HL-60 (cell line): Measurements from ENCODE around the gene GGTLC2.
"Not testable (repeated sequence)": the region's sequence is repeated elsewhere in the genome, so short reads cannot be mapped to it uniquely, and the experiment has no call there.

Experiments used
- DNase-seq, 2 experiments: peaks; one replicate each; pipeline ENCODE4 v3.0.0-alpha.2; 2010 to 2020; ENCODE audit warnings: low read depth in 1 of 2, low spot score in 1 of 2
- H3K27ac ChIP-seq: fragments of 250-450 bp; sonication (Bioruptor Pico); replicated peaks from 2 replicates; pipeline ENCODE4 v1.5.1; 2020; ENCODE audit warnings: mild to moderate bottlenecking, moderate library complexity
- H3K27me3 ChIP-seq: fragments of 250-450 bp; sonication (Bioruptor Pico); 2 replicates; pipeline ENCODE4 v1.5.1; 2021; ENCODE audit warnings: mild to moderate bottlenecking, moderate library complexity; ENCODE audit not compliant: insufficient read depth, poor library complexity, severe bottlenecking
- H3K4me3 ChIP-seq: replicated peaks from 2 replicates; pipeline ENCODE4 v1.5.1; 2011; ENCODE audit warnings: mild to moderate bottlenecking, control low read depth, low read length; ENCODE audit not compliant: insufficient read depth
- CTCF ChIP-seq: IDR thresholded peaks from one replicate; pipeline ENCODE4 v1.5.1; 2011; ENCODE audit warnings: low read length, control low read depth, inconsistent platforms; ENCODE audit not compliant: insufficient read depth
- GABPA ChIP-seq: IDR thresholded peaks from 2 replicates; pipeline ENCODE4 v1.6.1; 2012; ENCODE audit warnings: low read depth
- POLR2AphosphoS5 ChIP-seq: IDR thresholded peaks from 2 replicates; pipeline ENCODE4 v1.6.1; 2012; ENCODE audit warnings: low read depth
- REST ChIP-seq: IDR thresholded peaks from 2 replicates; pipeline ENCODE4 v1.6.1; 2012; ENCODE audit warnings: low read depth; ENCODE audit not compliant: insufficient replicate concordance
- SPI1 ChIP-seq: IDR thresholded peaks from 2 replicates; pipeline ENCODE4 v1.6.1; 2012; ENCODE audit warnings: low read depth, mild to moderate bottlenecking, borderline replicate concordance

GGTLC2 gene

GRCh38 chr22:22684580-22685561, 40.5 kb downstream of the GGTLC2 start:
- H3K27ac ChIP-seq = no peak overlapping the region
- peak; percentile 73; the same call in 1 of the 2 replicates for TF ChIP-seq SPI1
- peak; percentile 50 for TF ChIP-seq CTCF
- TF ChIP-seq POLR2AphosphoS5 = no peak
- no peaks in the 10 kb centered on the region for H3K27me3 ChIP-seq
- no peak overlapping the region for H3K4me3 ChIP-seq
- DNase-seq = peak in 1 of 2 experiments; percentile 64

GRCh38 chr22:22685586-22685985, 41.2 kb downstream of the GGTLC2 start:
- TF ChIP-seq CTCF (no peak), SPI1 (no peak), GABPA (no peak), REST (no peak), POLR2AphosphoS5 (no peak)
- DNase-seq = no peak
- Histone ChIP-seq H3K27ac (no peak overlapping the region), H3K27me3 (no peaks in the 10 kb centered on the region), H3K4me3 (no peak overlapping the region)

GRCh38 chr22:22686202-22687115, 42.0 kb downstream of the GGTLC2 start:
- H3K27ac ChIP-seq, H3K4me3 ChIP-seq, H3K27me3 ChIP-seq: not testable (repeated sequence)
- DNase-seq = peak in 1 of 2 experiments; percentile 28

- Histone ChIP-seq H3K27ac (no peak overlapping the region), H3K27me3 (no peaks in the 10 kb centered on the region), H3K4me3 (no peak overlapping the region)
- DNase-seq = peak in 1 of 2 experiments; percentile 19
- peak; percentile 81 for TF ChIP-seq CTCF
- no peak for TF ChIP-seq REST
- TF ChIP-seq GABPA = no peak
- TF ChIP-seq POLR2AphosphoS5 = no peak
- no peak for TF ChIP-seq SPI1
Observed at GRCh38 chr22:22687638-22688500, 43.5 kb downstream of the GGTLC2 start.
